Measurements from ENCODE around the gene PNMA8A. TPM values are rescaled to one million over a fixed set of nuclear protein-coding genes. Genes with fewer than 3 reads are reported as not detected.

PNMA8A gene
- total RNA-seq, 2 experiments from 2014 or later: not detected

DNA sequence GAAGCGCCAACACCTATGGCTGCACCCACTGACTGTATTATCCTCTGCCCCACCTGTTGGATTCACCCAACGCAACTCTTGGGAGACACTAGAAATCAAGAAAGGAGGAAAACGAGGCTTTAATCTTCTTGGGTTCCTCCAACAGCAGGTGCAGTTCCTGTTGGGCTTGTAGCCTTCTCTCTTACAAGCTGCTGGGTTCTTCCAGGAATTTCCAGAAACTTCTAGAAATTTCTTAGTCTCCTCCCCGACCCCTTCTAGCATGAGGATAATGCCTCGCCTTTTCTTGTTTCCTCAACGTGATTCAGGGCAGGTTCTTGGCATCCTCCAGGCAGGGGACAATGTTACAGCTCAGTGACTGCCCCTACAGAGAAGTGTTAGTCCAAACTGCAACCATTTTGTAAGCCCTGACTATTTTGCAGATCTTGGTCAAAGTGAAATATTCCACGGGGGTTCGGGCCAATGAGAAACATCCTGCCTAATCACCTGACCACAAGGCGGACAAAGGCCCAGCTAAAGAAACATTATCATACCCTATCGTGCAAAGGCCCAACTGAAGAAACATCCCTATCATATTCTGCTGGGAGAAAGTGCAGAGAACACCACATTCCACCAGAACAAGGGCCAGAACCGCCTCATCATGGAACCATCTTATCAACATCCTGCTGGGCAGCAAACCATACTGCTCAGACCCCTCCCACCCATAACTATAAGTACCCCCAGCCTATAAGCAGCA lies 614 bp upstream of the PNMA8A start:
- no peak for DNase-seq
- ChIA-PET POLR2A (no interaction called here), CTCF (no interaction called here)
- H3K27me3 Mint-ChIP-seq: peaks cover 46% of the 10 kb centered on the region
- no peaks in the 10 kb centered on the region for H3K4me1 Mint-ChIP-seq
- H3K9me3 Mint-ChIP-seq: no peaks in the 10 kb centered on the region
- no peak overlapping the region for H3K27ac Mint-ChIP-seq
- H3K36me3 Mint-ChIP-seq (ENCODE audit: low read depth): no peaks in the 10 kb centered on the region
- no peak overlapping the region for H3K4me3 Mint-ChIP-seq

DNA sequence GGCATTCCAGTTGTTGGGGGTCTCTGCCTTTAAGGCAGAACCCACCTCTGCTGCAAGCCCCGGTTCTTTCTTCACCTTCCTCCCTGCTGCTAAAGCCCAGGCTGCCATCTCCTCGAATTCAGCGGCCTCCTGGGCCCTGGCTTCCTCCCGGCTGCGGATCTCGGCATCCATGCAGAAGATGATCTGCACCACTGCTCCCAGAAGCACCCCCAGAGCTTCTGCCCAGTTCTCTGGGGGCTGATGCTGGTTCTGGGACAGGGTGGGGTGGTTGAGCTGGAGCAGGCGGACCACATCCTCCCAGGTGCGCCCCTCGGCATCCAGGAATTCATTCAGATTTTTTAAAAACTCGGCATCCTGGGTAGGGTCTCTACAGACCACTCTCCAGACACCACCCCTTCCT lies 987 bp downstream of the PNMA8A start:
- no peaks in the 10 kb centered on the region for H3K36me3 Mint-ChIP-seq (ENCODE audit: low read depth)
- H3K4me3 Mint-ChIP-seq: no peak overlapping the region
- DNase-seq: no peak
- no peaks in the 10 kb centered on the region for H3K4me1 Mint-ChIP-seq
- H3K27me3 Mint-ChIP-seq: peaks cover 43% of the 10 kb centered on the region
- ChIA-PET CTCF (no interaction called here), POLR2A (no interaction called here)
- H3K27ac Mint-ChIP-seq: no peak overlapping the region
- no peaks in the 10 kb centered on the region for H3K9me3 Mint-ChIP-seq

DNA sequence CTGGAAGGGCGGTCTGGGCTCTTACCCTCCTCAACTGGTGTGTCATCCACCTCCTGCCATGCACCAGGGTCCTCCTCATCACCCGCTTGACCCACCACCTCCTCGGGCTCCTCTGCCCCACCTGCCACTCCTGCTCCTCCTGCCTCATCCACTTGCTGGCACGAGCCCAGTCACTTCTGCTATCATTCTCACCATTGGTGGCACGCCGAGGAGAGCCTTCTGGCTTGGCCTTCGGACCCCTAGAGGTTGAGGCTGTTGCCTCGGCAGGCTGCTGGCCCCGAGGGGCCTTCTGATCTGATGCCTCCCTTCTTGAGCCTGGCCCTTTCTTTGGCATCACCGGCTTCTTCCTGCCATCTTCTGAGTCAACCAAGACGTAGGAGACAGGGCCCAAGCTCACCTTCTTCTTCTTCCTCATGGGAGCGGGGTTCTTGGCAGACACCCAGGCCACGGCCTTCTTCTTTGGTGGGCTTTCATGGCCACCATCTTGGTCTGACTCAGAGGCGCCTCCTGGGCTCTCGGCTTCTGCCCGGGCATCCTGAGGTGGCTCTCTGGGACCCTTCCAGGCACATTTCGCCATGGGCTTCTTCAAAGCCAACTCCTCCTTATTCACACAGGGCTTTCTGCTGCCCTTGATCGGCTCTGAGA lies 1.7 kb downstream of the PNMA8A start:
- Mint-ChIP-seq H3K4me3 (no peak overlapping the region), H3K27me3 (peaks cover 45% of the 10 kb centered on the region), H3K4me1 (no peaks in the 10 kb centered on the region), H3K9me3 (no peaks in the 10 kb centered on the region), H3K27ac (no peak overlapping the region), H3K36me3 (ENCODE audit: low read depth) (no peaks in the 10 kb centered on the region)
- no peak for DNase-seq
- ChIA-PET CTCF (no interaction called here), POLR2A (no interaction called here)

DNA sequence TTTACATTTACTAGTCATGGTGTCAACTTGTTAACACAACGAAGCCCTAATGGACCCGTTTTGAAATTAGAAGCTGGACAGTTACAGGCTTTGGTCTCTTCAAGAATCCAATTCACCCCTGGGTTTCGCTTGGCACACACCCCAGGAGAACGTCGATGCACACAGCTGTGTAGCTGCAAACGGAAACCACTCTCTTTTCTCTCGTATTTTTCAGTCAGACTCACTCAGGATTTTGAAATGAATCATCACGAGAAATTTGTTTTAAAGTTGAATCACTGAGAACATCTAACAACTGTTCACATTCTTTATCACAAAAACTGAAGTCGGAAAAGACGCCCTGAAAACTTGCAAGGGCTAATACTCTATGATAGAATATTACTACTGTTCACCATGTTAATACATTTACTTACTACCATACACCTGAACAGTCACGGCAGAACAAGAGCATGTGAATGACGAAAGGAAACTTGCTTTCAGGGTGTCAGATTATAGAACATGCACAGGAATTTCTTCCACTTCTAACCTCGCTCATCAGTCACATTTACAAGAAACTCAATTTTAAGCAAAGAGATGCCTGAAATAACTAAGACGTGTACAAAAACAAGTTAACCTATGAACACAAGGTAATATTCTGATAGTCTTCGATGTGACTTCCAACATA lies 4.7 kb downstream of the PNMA8A start:
- Mint-ChIP-seq H3K9me3 (no peaks in the 10 kb centered on the region), H3K4me3 (no peak overlapping the region)

DNA sequence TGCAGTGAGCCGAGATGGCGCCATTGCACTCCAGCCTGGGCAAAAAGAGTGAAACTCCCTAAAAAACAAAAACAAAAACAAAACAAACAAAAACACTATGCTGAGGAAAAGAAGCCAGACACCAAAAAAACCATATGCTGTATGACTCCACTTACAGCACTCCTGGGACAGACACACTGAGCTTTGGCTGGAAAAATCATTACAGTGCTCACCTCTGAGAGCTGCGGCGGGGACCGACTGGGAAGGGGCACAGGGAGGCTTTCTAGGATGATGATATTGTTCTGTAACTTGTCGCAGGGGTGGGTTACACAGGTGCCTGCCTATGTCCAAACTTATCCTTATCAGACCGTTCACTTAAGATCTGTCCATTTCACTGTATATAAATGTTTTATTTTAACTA lies 7.8 kb downstream of the PNMA8A start:
- H3K9me3 Mint-ChIP-seq: no peaks in the 10 kb centered on the region
- no peak overlapping the region for H3K27ac Mint-ChIP-seq
- H3K4me1 Mint-ChIP-seq: no peaks in the 10 kb centered on the region
- ChIA-PET CTCF (interaction anchor here (0.6 kb wide), 1 partner anchor 110 kb away, joined by 3 read pairs; no protein-coding TSS in a partner anchor), POLR2A (no interaction called here)
- H3K27me3 Mint-ChIP-seq: peaks cover 10% of the 10 kb centered on the region
- H3K4me3 Mint-ChIP-seq: no peak overlapping the region
- DNase-seq: no peak
- H3K36me3 Mint-ChIP-seq (ENCODE audit: low read depth): no peaks in the 10 kb centered on the region

More for the DNA sequence above, 4.7 kb downstream of the PNMA8A start:
- no peak overlapping the region for H3K27ac Mint-ChIP-seq
- CTCF ChIA-PET: interaction anchor here (1.6 kb wide), 1 partner anchor 71 kb away, joined by 4 read pairs; no protein-coding TSS in a partner anchor
- peaks cover 21% of the 10 kb centered on the region for H3K27me3 Mint-ChIP-seq
- no peak for DNase-seq
- H3K36me3 Mint-ChIP-seq (ENCODE audit: low read depth): no peaks in the 10 kb centered on the region
- H3K4me1 Mint-ChIP-seq: no peaks in the 10 kb centered on the region
- POLR2A ChIA-PET: no interaction called here

DNA sequence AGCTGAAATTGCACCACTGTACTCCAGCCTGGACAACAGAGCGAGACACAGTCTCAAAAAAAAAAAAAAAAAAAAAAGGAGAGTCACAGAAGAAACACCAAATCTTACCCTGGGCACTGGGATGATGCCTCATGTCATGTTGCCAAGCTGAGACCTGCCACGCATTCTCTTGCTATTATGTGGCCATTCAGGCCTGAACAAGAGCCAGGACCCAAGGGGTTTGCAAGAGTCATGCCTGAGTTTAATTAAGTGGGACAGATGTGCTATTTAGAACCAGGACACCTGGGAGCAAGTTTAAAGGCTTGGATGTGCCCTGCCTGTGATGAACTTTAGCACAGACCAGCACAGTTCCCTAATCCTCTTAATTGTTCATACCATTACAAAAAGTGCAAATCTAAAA lies 9.8 kb downstream of the PNMA8A start:
- no peaks in the 10 kb centered on the region for H3K9me3 Mint-ChIP-seq
- H3K36me3 Mint-ChIP-seq (ENCODE audit: low read depth): no peaks in the 10 kb centered on the region
- H3K27me3 Mint-ChIP-seq: peaks cover 14% of the 10 kb centered on the region
- no peaks in the 10 kb centered on the region for H3K4me1 Mint-ChIP-seq
- DNase-seq: no peak
- no peak overlapping the region for H3K4me3 Mint-ChIP-seq
- ChIA-PET POLR2A (no interaction called here), CTCF (no interaction called here)
- H3K27ac Mint-ChIP-seq: no peak overlapping the region

DNA sequence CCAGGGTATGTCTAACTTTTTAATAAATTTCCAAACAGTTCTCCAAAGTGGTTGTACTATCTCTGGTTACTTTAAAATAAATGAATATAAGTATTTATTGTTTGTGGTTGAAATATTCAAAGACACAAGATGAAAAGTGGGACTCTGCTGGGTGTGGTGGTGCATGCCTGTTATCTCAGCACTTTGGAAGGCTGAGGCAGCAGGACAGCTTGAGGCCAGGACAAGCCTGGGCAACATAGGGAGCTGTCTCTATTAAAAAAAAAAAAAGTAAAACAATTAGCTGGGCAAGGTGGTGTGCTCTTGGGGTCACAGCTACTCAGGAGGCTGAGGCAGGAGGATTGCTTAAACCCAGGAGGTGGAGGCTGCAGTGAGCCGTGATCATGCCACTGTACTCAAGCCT lies 10.4 kb downstream of the PNMA8A start:
- Mint-ChIP-seq H3K36me3 (ENCODE audit: low read depth) (no peaks in the 10 kb centered on the region), H3K4me1 (no peaks in the 10 kb centered on the region), H3K27ac (no peak overlapping the region), H3K27me3 (peaks cover 19% of the 10 kb centered on the region), H3K4me3 (no peak overlapping the region), H3K9me3 (no peaks in the 10 kb centered on the region)
- ChIA-PET CTCF (no interaction called here), POLR2A (no interaction called here)
- no peak for DNase-seq

DNA sequence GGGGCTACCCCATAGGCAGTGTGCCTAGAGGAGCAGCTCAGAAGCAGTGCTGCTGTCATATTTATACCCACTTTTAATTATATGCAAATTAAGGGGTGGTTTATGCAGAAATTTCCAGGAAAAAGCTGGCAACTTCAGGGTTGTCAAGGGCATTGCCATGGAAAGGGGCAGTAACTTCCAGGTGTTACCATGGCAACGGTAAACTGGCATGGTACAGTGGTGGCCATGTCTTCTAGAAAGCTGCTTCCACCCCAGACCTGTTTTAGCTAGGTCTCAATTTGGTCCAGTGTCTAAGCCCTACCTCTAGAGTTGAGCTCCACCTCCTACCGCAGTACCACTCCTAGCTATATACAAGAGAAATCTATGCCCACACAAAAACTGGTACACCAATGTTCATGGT lies 11.3 kb downstream of the PNMA8A start:
- Mint-ChIP-seq H3K36me3 (ENCODE audit: low read depth) (no peaks in the 10 kb centered on the region), H3K27me3 (peaks cover 17% of the 10 kb centered on the region), H3K27ac (no peak overlapping the region), H3K4me3 (no peak overlapping the region), H3K9me3 (no peaks in the 10 kb centered on the region), H3K4me1 (no peaks in the 10 kb centered on the region)
- ChIA-PET POLR2A (no interaction called here), CTCF (interaction anchor here (1.4 kb wide), 1 partner anchor 113 kb away, joined by 3 read pairs; the partner anchor contains the start of gene PPP5C)
- DNase-seq: no peak

DNA sequence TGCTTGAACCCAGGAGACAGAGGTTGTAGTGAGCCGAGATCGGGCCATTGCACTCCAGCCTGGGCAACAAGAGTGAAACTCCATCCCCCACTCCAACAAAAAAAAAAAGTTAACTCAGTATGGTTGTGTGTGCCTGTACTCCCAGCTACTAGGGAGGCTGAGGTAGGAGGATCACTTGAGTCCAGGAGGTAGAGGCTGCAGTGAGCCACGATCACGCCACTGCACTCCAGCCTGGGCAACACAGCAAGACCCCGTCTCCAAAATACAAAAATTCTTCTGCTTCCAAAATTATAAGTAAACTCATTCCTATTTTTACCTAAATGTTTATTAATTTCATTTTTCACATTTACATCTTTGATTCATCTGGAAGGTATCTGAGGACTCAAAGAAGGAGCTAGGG lies 14.4 kb downstream of the PNMA8A start:
- no peak overlapping the region for H3K27ac Mint-ChIP-seq
- ChIA-PET CTCF (interaction anchor here (0.6 to 1.8 kb wide), 4 partner anchors 9 to 76 kb away, joined by 3 to 4 read pairs (median 3); no protein-coding TSS in a partner anchor), POLR2A (no interaction called here)
- no peaks in the 10 kb centered on the region for H3K36me3 Mint-ChIP-seq (ENCODE audit: low read depth)
- H3K4me1 Mint-ChIP-seq: no peaks in the 10 kb centered on the region
- H3K27me3 Mint-ChIP-seq: peaks cover 16% of the 10 kb centered on the region
- no peak for DNase-seq
- H3K4me3 Mint-ChIP-seq: no peak overlapping the region
- H3K9me3 Mint-ChIP-seq: no peaks in the 10 kb centered on the region

DNA sequence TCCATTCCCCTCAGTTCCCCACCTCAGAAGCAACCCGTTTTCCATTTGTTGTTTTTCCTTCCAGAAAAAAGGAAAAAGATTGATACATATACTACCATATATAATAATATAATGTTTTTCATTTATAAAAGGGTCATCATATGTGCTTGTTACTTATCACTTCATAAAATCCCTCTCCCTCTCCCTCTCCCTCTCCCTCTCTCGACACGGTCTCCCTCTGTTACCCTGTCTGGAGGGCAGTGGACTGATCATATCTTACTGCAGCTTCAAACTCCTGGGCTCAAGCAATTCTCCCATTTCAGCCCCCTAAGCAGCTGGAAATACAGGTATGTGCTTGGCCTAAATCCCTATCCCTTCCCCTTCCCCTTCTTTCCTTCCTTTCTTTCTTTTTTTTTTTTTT lies 17.1 kb downstream of the PNMA8A start:
- peaks cover 31% of the 10 kb centered on the region for H3K27me3 Mint-ChIP-seq
- H3K36me3 Mint-ChIP-seq (ENCODE audit: low read depth): no peaks in the 10 kb centered on the region
- ChIA-PET CTCF (no interaction called here), POLR2A (no interaction called here)
- peaks cover 7% of the 10 kb centered on the region for H3K9me3 Mint-ChIP-seq
- H3K27ac Mint-ChIP-seq: no peak overlapping the region
- H3K4me1 Mint-ChIP-seq: no peaks in the 10 kb centered on the region
- DNase-seq: no peak
- H3K4me3 Mint-ChIP-seq: no peak overlapping the region

DNA sequence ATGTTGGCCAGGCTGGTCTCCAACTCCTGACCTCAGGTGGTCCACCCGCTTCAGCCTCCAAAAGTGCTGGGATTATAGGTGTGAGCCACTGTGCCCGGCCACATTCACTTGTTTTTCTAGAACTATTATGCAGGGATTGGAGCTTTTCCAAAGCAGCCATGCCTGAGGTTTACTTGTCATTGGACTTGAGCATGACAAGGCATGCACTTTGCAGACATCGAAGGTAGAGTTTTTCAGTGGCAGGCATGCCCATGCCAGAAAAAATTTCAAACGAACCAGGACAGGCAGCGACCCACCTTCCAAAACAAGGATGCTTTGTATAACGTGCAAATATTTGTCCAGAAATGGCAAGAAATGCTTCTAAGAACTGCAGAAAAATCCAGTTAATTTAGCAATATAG lies 17.7 kb downstream of the PNMA8A start:
- CTCF ChIA-PET: interaction anchor here (0.6 kb wide), 1 partner anchor 62 kb away, joined by 3 read pairs; no protein-coding TSS in a partner anchor
- POLR2A ChIA-PET: no interaction called here
- no peak for DNase-seq
- no peak overlapping the region for H3K27ac Mint-ChIP-seq
- peaks cover 33% of the 10 kb centered on the region for H3K27me3 Mint-ChIP-seq
- peaks cover 9% of the 10 kb centered on the region for H3K9me3 Mint-ChIP-seq
- H3K36me3 Mint-ChIP-seq (ENCODE audit: low read depth): no peaks in the 10 kb centered on the region
- no peaks in the 10 kb centered on the region for H3K4me1 Mint-ChIP-seq
- no peak overlapping the region for H3K4me3 Mint-ChIP-seq

DNA sequence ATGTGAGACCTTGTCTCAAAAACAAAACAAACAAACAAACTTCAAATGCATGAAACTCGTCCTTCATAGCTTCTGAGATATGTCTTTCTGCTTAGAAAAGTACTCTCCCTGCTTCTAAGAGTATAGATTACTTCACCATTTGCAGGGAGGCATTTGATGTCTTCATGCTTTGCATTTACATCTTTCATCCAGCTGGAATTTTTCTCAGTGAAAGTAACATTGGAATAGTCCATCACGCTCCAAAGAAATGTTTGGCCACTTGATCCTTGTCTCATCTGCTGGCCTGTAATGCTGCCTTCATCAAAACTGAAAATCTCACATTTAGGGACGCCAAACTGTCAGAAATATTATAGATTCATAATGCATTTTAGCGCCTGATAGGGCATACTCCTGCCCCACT lies 19.2 kb downstream of the PNMA8A start:
- POLR2A ChIA-PET: no interaction called here
- H3K27me3 Mint-ChIP-seq: peaks cover 30% of the 10 kb centered on the region

DNA sequence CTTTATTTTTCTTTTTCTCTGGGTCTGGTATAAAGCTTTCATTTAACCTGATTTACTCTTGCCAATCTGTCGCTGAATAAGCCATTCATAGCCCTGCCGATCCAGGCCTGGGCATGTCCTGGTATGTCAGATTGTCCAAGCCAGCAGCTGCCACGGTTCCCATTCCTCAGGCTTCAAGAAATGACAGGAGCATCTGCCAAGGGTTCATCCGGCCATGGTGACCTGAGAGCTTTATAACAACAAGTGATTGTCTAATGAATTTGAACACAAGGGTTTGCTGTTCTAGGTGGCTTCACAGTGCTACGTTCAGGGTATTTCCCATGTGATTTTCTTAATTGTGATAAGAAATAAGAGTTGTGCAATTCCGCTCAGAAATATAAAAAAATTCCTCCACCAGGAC lies 20.0 kb downstream of the PNMA8A start:
- Mint-ChIP-seq H3K27ac (no peak overlapping the region), H3K27me3 (peaks cover 25% of the 10 kb centered on the region), H3K4me1 (no peaks in the 10 kb centered on the region), H3K4me3 (no peak overlapping the region), H3K36me3 (ENCODE audit: low read depth) (no peaks in the 10 kb centered on the region), H3K9me3 (peaks cover 9% of the 10 kb centered on the region)
- DNase-seq: no peak
- ChIA-PET CTCF (interaction anchor here (1.0 to 1.2 kb wide), 2 partner anchors 49 to 55 kb away, joined by 3 read pairs; no protein-coding TSS in a partner anchor), POLR2A (no interaction called here)

More for the DNA sequence above, 19.2 kb downstream of the PNMA8A start:
- no peak for DNase-seq
- peaks cover 9% of the 10 kb centered on the region for H3K9me3 Mint-ChIP-seq
- no peak overlapping the region for H3K4me3 Mint-ChIP-seq
- H3K27ac Mint-ChIP-seq: no peak overlapping the region
- CTCF ChIA-PET: interaction anchor here (0.5 to 1.2 kb wide), 3 partner anchors 11 to 50 kb away, joined by 3 read pairs; no protein-coding TSS in a partner anchor
- no peaks in the 10 kb centered on the region for H3K4me1 Mint-ChIP-seq
- no peaks in the 10 kb centered on the region for H3K36me3 Mint-ChIP-seq (ENCODE audit: low read depth)

Data from activated CD4-positive, alpha-beta T cell treated with anti-CD3 and anti-CD28 coated beads, Interleukin-2, amount 10 ng/mL, durations not matched to agents 7 days and 5 days (primary cell).